ENCODE measurements around the gene KLHL25.
"Not testable (repeated sequence)": the region's sequence is repeated elsewhere in the genome, so short reads cannot be mapped to it uniquely, and the experiment has no call there.

The KLHL25 gene

GRCh38 chr15:85794598-85795336 is at the start of gene KLHL25:
Gene KLHL25 (minus strand): TSS chr15:85794925. CDS start chr15:85769810, 25,115 bp downstream.
- DNase-seq: peak; percentile 95 to 96

GRCh38 chr15:85840802-85841152 is 46.1 kb upstream of the KLHL25 start:
- no peak for DNase-seq

- peak; percentile 67 to 75 for DNase-seq
Measured at GRCh38 chr15:85840079-85840801, 45.5 kb upstream of the KLHL25 start.

- no peak for DNase-seq
Measured at GRCh38 chr15:85839643-85840042, 44.9 kb upstream of the KLHL25 start.

- DNase-seq: no peak
Measured at GRCh38 chr15:85838655-85839054, 43.9 kb upstream of the KLHL25 start.

GRCh38 chr15:85837881-85838280 is 43.2 kb upstream of the KLHL25 start:
- no peak for DNase-seq

- DNase-seq: no peak
Measured at GRCh38 chr15:85837011-85837433, 42.3 kb upstream of the KLHL25 start.

- no peak for DNase-seq
Measured at GRCh38 chr15:85834651-85835050, 39.9 kb upstream of the KLHL25 start.

- DNase-seq: peak in 1 of 2 donors; percentile 29
Measured at GRCh38 chr15:85832394-85832793, 37.7 kb upstream of the KLHL25 start.

- DNase-seq: peak in 1 of 2 donors; percentile 27
Measured at GRCh38 chr15:85831415-85832113, 36.8 kb upstream of the KLHL25 start.

- DNase-seq: not testable (repeated sequence)
Measured at GRCh38 chr15:85829754-85830153, 35.0 kb upstream of the KLHL25 start.

- DNase-seq: no peak
Measured at GRCh38 chr15:85828874-85829273, 34.1 kb upstream of the KLHL25 start.

GRCh38 chr15:85828126-85828525 is 33.4 kb upstream of the KLHL25 start:
- DNase-seq: no peak

GRCh38 chr15:85826756-85827515 is 32.2 kb upstream of the KLHL25 start:
- no peak for DNase-seq

- no peak for DNase-seq
Measured at GRCh38 chr15:85825719-85826118, 31.0 kb upstream of the KLHL25 start.

GRCh38 chr15:85825118-85825517 is 30.4 kb upstream of the KLHL25 start:
- DNase-seq: no peak

- no peak for DNase-seq
Measured at GRCh38 chr15:85821545-85821944, 26.8 kb upstream of the KLHL25 start.

GRCh38 chr15:85819938-85820337 is 25.2 kb upstream of the KLHL25 start:
- DNase-seq: no peak

GRCh38 chr15:85813234-85813633 is 18.5 kb upstream of the KLHL25 start:
- DNase-seq: no peak

- DNase-seq: no peak
Measured at GRCh38 chr15:85810075-85810474, 15.3 kb upstream of the KLHL25 start.

- no peak for DNase-seq
Measured at GRCh38 chr15:85805420-85805819, 10.7 kb upstream of the KLHL25 start.

GRCh38 chr15:85804481-85805170 is 9.9 kb upstream of the KLHL25 start:
- DNase-seq: no peak

Measured in CD4-positive, alpha-beta T cell treated with Interleukin-4 for 1 hour (primary cell).